ENCODE data around the gene RNASE12.
"Not testable (repeated sequence)": the region's sequence is repeated elsewhere in the genome, so short reads cannot be mapped to it uniquely, and the experiment has no call there.

The RNASE12 gene

DNA sequence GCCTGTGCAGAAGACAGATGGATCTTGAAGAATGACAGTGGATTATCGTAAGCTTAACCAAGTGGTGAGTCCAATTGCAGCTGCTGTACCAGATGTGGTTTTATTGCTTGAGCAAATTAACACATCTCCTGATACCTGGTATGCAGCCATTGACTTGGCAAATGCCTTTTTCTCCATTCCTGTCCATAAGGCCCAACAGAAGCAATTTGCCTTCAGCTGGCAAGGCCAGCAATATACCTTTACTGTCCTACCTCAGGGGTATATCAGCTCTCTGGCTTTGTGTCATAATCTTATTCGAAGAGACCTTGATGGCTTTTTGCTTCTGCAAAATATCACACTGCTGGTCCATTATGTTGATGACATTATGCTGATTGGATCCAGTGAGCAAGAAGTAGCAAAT lies 21.3 kb downstream of the RNASE12 start:
- H3K4me1 ChIP-seq (ENCODE audit: insufficient read depth, low read length); H3K27ac ChIP-seq (ENCODE audit: low read depth, low read length); H3K9ac ChIP-seq (ENCODE audit: low read length); H3K4me3 ChIP-seq (ENCODE audit: low read depth in 1 of 2, low read length in 2 of 2); H3K9me3 ChIP-seq (ENCODE audit: low read length); H3K36me3 ChIP-seq (ENCODE audit: insufficient read depth, low read length); H3K27me3 ChIP-seq (ENCODE audit: control insufficient read depth in 1 of 2, insufficient read depth in 2 of 2, low read length in 2 of 2): not testable (repeated sequence)

- no peaks in the 10 kb centered on the region for H3K27me3 ChIP-seq (ENCODE audit: control insufficient read depth in 1 of 2, insufficient read depth in 2 of 2, low read length in 2 of 2)
- no peak overlapping the region for H3K9ac ChIP-seq (ENCODE audit: low read length)
- H3K27ac ChIP-seq (ENCODE audit: low read depth, low read length): no peak overlapping the region
- no peaks in the 10 kb centered on the region for H3K4me1 ChIP-seq (ENCODE audit: insufficient read depth, low read length)
- H3K36me3 ChIP-seq (ENCODE audit: insufficient read depth, low read length): no peaks in the 10 kb centered on the region
- no peak overlapping the region for H3K4me3 ChIP-seq (ENCODE audit: low read depth in 1 of 2, low read length in 2 of 2)
- H3K9me3 ChIP-seq (ENCODE audit: low read length): no peaks in the 10 kb centered on the region
Measured at GRCh38 chr14:20569066-20569465, 22.1 kb downstream of the RNASE12 start.

DNA sequence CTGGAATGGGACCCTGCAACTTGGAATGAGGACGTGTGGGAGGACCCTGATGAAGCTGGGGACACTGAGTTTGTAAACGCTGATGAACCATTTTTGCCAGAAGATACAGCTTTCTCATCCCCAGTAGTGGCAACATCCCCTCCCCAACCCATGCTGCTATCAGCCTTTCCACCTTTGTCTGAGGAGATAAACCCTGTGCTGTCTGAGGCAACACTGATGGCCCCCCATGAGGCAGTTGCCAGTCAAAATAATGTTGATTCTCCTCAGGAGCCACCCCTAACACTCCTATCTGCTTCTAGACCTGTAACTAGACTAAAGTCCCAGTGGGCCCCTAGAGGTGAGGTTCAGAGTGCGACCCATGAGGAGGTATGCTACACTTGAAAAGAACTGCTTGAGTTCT lies 22.8 kb downstream of the RNASE12 start:
- Histone ChIP-seq H3K27ac (ENCODE audit: low read depth, low read length) (no peak overlapping the region), H3K9ac (ENCODE audit: low read length) (no peak overlapping the region), H3K4me3 (ENCODE audit: low read depth in 1 of 2, low read length in 2 of 2) (no peak overlapping the region), H3K9me3 (ENCODE audit: low read length) (no peaks in the 10 kb centered on the region), H3K36me3 (ENCODE audit: insufficient read depth, low read length) (no peaks in the 10 kb centered on the region), H3K4me1 (ENCODE audit: insufficient read depth, low read length) (no peaks in the 10 kb centered on the region), H3K27me3 (ENCODE audit: control insufficient read depth in 1 of 2, insufficient read depth in 2 of 2, low read length in 2 of 2) (no peaks in the 10 kb centered on the region)

DNA sequence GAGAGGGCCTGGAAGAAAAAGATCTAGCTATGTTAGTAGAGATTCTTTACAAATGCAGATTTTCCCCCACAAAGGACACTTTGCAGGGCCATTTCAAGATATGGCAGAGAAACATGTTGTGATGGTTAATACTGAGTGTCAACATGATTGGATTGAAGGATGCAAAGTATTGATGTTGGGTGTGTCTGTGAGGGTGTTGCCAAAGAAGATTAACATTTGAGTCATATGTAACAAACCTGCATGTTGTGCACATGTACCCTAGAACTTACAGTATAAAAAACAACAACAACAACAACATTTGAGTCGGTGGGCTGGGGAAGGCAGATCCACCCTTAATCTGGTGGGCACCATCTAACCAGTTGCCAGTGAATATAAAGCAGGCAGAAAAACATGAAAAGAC lies 24.0 kb downstream of the RNASE12 start:
- H3K4me1 ChIP-seq (ENCODE audit: insufficient read depth, low read length); H3K27me3 ChIP-seq (ENCODE audit: control insufficient read depth in 1 of 2, insufficient read depth in 2 of 2, low read length in 2 of 2); H3K9ac ChIP-seq (ENCODE audit: low read length); H3K36me3 ChIP-seq (ENCODE audit: insufficient read depth, low read length); H3K4me3 ChIP-seq (ENCODE audit: low read depth in 1 of 2, low read length in 2 of 2); H3K27ac ChIP-seq (ENCODE audit: low read depth, low read length); H3K9me3 ChIP-seq (ENCODE audit: low read length): not testable (repeated sequence)

- Histone ChIP-seq H3K4me1 (ENCODE audit: insufficient read depth, low read length) (no peaks in the 10 kb centered on the region), H3K4me3 (ENCODE audit: low read depth in 1 of 2, low read length in 2 of 2) (no peak overlapping the region), H3K27ac (ENCODE audit: low read depth, low read length) (no peak overlapping the region), H3K9ac (ENCODE audit: low read length) (no peak overlapping the region), H3K9me3 (ENCODE audit: low read length) (no peaks in the 10 kb centered on the region), H3K27me3 (ENCODE audit: control insufficient read depth in 1 of 2, insufficient read depth in 2 of 2, low read length in 2 of 2) (no peaks in the 10 kb centered on the region), H3K36me3 (ENCODE audit: insufficient read depth, low read length) (no peaks in the 10 kb centered on the region)
Measured at GRCh38 chr14:20564501-20564997, 26.6 kb downstream of the RNASE12 start.

DNA sequence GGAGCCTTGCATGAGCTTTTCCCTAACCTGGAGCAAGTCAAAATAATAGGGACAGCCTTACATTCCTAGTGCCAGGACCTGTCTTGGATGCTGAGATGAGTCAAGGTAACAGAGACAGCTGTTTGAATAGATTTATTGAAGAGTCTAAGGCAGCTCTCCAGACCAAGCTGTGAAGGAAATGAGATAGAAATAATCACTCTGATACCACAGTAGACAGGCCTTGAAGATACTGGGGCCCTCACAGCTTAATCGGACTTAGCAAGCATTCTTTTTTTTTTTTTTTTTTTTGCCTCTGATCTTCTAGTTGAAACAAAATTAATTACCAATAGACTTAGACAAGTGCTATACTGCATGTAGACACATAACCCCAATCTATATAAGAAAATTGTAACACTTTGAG lies 27.2 kb downstream of the RNASE12 start:
- H3K9ac ChIP-seq (ENCODE audit: low read length): no peak overlapping the region
- no peak overlapping the region for H3K27ac ChIP-seq (ENCODE audit: low read depth, low read length)
- H3K27me3 ChIP-seq (ENCODE audit: control insufficient read depth in 1 of 2, insufficient read depth in 2 of 2, low read length in 2 of 2): no peaks in the 10 kb centered on the region

DNA sequence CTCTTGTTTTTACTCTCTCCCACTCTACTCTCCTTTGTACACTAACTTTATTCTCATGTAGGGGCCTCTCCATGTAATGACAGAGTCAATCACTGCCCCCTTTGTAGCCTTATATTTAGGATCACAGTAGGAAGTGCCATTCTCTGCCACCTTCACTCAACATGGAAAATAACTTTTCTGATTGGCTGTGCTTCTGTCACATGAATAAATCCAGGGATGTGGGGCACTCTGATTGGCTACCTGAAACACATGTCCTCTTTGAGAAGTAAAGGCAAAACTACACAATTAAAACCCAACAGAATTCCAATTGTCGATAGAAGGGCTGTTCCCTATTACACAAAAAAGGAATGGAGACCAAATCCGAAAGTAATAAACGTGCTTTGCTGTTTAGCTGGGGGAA lies 30.2 kb downstream of the RNASE12 start, which contains the start of gene RNASE9:
RNASE9 (minus strand) TSS at position 87 of the 400 bp plus-strand sequence.
- no peaks in the 10 kb centered on the region for H3K9me3 ChIP-seq (ENCODE audit: low read length)
- H3K4me1 ChIP-seq (ENCODE audit: insufficient read depth, low read length): no peaks in the 10 kb centered on the region
- H3K9ac ChIP-seq (ENCODE audit: low read length): no peak within 1 kb of the TSS
- H3K4me3 ChIP-seq (ENCODE audit: low read depth in 1 of 2, low read length in 2 of 2): no peak within 1 kb of the TSS
- H3K36me3 ChIP-seq (ENCODE audit: insufficient read depth, low read length): no peaks in the 10 kb centered on the region
- no peak within 1 kb of the TSS for H3K27ac ChIP-seq (ENCODE audit: low read depth, low read length)
- no peaks in the 10 kb centered on the region for H3K27me3 ChIP-seq (ENCODE audit: control insufficient read depth in 1 of 2, insufficient read depth in 2 of 2, low read length in 2 of 2)

More for the DNA sequence above, 27.2 kb downstream of the RNASE12 start:
- no peaks in the 10 kb centered on the region for H3K9me3 ChIP-seq (ENCODE audit: low read length)
- no peak overlapping the region for H3K4me3 ChIP-seq (ENCODE audit: low read depth in 1 of 2, low read length in 2 of 2)
- no peaks in the 10 kb centered on the region for H3K36me3 ChIP-seq (ENCODE audit: insufficient read depth, low read length)
- no peaks in the 10 kb centered on the region for H3K4me1 ChIP-seq (ENCODE audit: insufficient read depth, low read length)

DNA sequence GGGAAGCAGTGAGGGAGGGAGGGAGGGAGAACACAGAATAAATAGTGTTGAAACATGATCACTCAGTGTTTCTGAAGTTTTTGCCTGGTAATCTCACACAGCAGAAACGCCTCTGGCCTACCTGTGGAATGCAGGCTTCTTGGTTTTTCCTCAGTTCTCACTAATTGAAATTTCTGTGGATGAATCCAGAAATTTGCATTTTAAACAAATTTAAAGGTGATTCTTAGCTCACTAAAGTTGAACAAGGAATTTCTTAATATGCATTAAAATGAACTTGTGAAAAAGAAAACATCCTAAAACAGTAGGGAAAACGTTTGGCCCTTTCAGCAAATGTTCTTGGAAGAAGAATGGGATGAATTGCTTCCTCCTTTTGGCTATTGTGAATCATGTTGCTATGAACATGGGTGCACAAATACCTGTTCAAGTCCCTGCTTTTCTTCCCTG lies 31.7 kb downstream of the RNASE12 start:
- no peaks in the 10 kb centered on the region for H3K9me3 ChIP-seq (ENCODE audit: low read length)
- no peaks in the 10 kb centered on the region for H3K27me3 ChIP-seq (ENCODE audit: control insufficient read depth in 1 of 2, insufficient read depth in 2 of 2, low read length in 2 of 2)
- no peaks in the 10 kb centered on the region for H3K4me1 ChIP-seq (ENCODE audit: insufficient read depth, low read length)
- no peaks in the 10 kb centered on the region for H3K36me3 ChIP-seq (ENCODE audit: insufficient read depth, low read length)
- no peak overlapping the region for H3K27ac ChIP-seq (ENCODE audit: low read depth, low read length)
- no peak overlapping the region for H3K4me3 ChIP-seq (ENCODE audit: low read depth in 1 of 2, low read length in 2 of 2)
- H3K9ac ChIP-seq (ENCODE audit: low read length): no peak overlapping the region

DNA sequence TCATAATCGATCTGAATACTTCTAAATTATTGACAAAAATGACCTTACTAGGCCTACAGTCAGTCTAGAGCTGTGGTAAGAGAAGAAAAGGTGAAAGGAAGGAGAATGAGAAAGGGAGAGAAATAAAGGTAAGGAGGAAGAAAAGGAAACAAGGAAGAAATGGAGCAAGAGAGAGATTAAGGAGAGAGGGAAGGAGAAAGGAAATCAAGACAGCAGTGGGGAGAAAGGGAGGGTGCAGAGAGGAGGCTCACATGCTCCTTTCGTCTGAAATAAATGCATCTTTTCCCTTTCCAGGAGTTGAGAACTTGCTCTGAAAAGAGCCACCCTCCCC lies 34.0 kb downstream of the RNASE12 start:
- Histone ChIP-seq H3K4me3 (ENCODE audit: low read depth in 1 of 2, low read length in 2 of 2) (no peak overlapping the region), H3K27me3 (ENCODE audit: control insufficient read depth in 1 of 2, insufficient read depth in 2 of 2, low read length in 2 of 2) (no peaks in the 10 kb centered on the region), H3K9ac (ENCODE audit: low read length) (no peak overlapping the region), H3K36me3 (ENCODE audit: insufficient read depth, low read length) (no peaks in the 10 kb centered on the region), H3K9me3 (ENCODE audit: low read length) (no peaks in the 10 kb centered on the region), H3K27ac (ENCODE audit: low read depth, low read length) (no peak overlapping the region), H3K4me1 (ENCODE audit: insufficient read depth, low read length) (no peaks in the 10 kb centered on the region)

GRCh38 chr14:20556500-20557211 lies 34.5 kb downstream of the RNASE12 start:
- H3K9me3 ChIP-seq (ENCODE audit: low read length): no peaks in the 10 kb centered on the region
- no peaks in the 10 kb centered on the region for H3K27me3 ChIP-seq (ENCODE audit: control insufficient read depth in 1 of 2, insufficient read depth in 2 of 2, low read length in 2 of 2)
- no peak overlapping the region for H3K27ac ChIP-seq (ENCODE audit: low read depth, low read length)
- H3K4me1 ChIP-seq (ENCODE audit: insufficient read depth, low read length): no peaks in the 10 kb centered on the region
- no peak overlapping the region for H3K4me3 ChIP-seq (ENCODE audit: low read depth in 1 of 2, low read length in 2 of 2)
- H3K9ac ChIP-seq (ENCODE audit: low read length): no peak overlapping the region
- H3K36me3 ChIP-seq (ENCODE audit: insufficient read depth, low read length): no peaks in the 10 kb centered on the region

DNA sequence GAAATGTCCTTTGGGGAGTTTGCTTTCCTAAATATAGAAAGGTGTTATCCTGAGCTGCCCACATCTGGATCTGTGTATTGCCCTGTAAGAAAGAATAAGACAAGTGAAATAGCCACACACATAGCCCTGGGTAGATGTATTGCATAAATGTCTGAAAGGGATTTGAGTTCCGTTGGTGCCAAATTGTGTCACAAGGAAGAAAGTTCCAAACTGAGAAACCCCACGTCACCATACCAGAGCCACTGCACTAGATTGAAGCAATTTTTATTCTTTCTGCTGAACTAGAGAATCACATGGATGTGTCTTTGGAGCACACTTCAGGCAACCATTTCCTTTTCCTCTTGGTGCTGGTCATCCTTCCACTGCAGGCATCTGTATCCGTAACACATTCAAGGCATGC lies 35.3 kb downstream of the RNASE12 start:
- H3K27ac ChIP-seq (ENCODE audit: low read depth, low read length): no peak overlapping the region
- no peak overlapping the region for H3K9ac ChIP-seq (ENCODE audit: low read length)
- H3K4me3 ChIP-seq (ENCODE audit: low read depth in 1 of 2, low read length in 2 of 2): no peak overlapping the region
- H3K9me3 ChIP-seq (ENCODE audit: low read length): no peaks in the 10 kb centered on the region
- no peaks in the 10 kb centered on the region for H3K4me1 ChIP-seq (ENCODE audit: insufficient read depth, low read length)
- H3K36me3 ChIP-seq (ENCODE audit: insufficient read depth, low read length): no peaks in the 10 kb centered on the region
- H3K27me3 ChIP-seq (ENCODE audit: control insufficient read depth in 1 of 2, insufficient read depth in 2 of 2, low read length in 2 of 2): no peaks in the 10 kb centered on the region

DNA sequence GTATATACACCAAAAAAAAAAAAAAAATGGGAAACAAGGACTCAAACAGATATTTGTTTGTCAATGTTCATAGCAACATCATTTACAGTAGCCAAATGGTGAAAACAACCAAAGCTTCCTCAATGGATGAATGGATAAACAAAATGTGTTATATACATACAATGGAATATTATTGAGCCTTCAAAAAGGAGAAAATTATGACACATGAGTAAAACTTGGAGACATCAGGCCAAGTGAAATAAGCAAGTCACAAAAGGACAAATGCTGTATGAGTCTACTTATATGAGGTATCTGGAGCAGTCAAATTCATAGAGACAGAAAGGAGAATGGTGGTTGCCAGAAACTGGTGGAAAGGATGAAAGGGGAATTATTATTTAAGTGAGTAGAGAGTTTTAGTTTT lies 38.2 kb downstream of the RNASE12 start:
- no peaks in the 10 kb centered on the region for H3K36me3 ChIP-seq (ENCODE audit: insufficient read depth, low read length)
- no peak overlapping the region for H3K9ac ChIP-seq (ENCODE audit: low read length)
- no peaks in the 10 kb centered on the region for H3K27me3 ChIP-seq (ENCODE audit: control insufficient read depth in 1 of 2, insufficient read depth in 2 of 2, low read length in 2 of 2)
- no peaks in the 10 kb centered on the region for H3K4me1 ChIP-seq (ENCODE audit: insufficient read depth, low read length)
- H3K27ac ChIP-seq (ENCODE audit: low read depth, low read length): no peak overlapping the region
- no peak overlapping the region for H3K4me3 ChIP-seq (ENCODE audit: low read depth in 1 of 2, low read length in 2 of 2)
- H3K9me3 ChIP-seq (ENCODE audit: low read length): no peaks in the 10 kb centered on the region

Data from muscle layer of colon (tissue), 2 donors.